CD14-positive monocyte (primary cell): ENCODE data around the gene NELL1. TPM values are rescaled to one million over a fixed set of nuclear protein-coding genes. Genes with fewer than 3 reads are reported as not detected.

Source experiments
- DNase-seq, 3 donors: peaks; one replicate each; pipeline ENCODE4 v3.0.0-alpha.2; 2011 to 2022
- H2AFZ ChIP-seq: 2 replicates; pipeline ENCODE4 v1.6.0; 2012; ENCODE audit warnings: mild to moderate bottlenecking, low read depth, low read length, inconsistent platforms; ENCODE audit not compliant: insufficient read depth, poor library complexity, severe bottlenecking
- H3K27ac ChIP-seq, 2 donors: 1 replicate in 1 of 2; 2 replicates in 1 of 2; pipeline ENCODE4 v1.5.1; 2012 to 2013; ENCODE audit warnings: low read length in 2 of 2, control low read depth in 1 of 2, inconsistent platforms in 1 of 2, low read depth in 1 of 2, mild to moderate bottlenecking in 1 of 2
- H3K27me3 ChIP-seq, 2 donors: one replicate each; pipeline versions ENCODE4 v1.6.0 to v1.6.1; 2011 to 2013; ENCODE audit warnings: low read length in 2 of 2; ENCODE audit not compliant: control insufficient read depth in 2 of 2, insufficient read depth in 2 of 2
- H3K36me3 ChIP-seq, 2 donors: replicated peaks in 1 of 2; 1 replicate in 1 of 2; 2 replicates in 1 of 2; pipeline versions ENCODE4 v1.5.1 to v1.6.1; 2012 to 2013; ENCODE audit warnings: low read length in 2 of 2, control low read depth in 1 of 2, inconsistent platforms in 1 of 2, mild to moderate bottlenecking in 1 of 2; ENCODE audit not compliant: insufficient read depth in 2 of 2, control insufficient read depth in 1 of 2
- H3K4me1 ChIP-seq, 2 donors: 1 replicate in 1 of 2; 2 replicates in 1 of 2; pipeline versions ENCODE4 v1.5.1 to v1.6.1; 2012 to 2013; ENCODE audit warnings: low read length in 2 of 2, control low read depth in 1 of 2, inconsistent platforms in 1 of 2, mild to moderate bottlenecking in 1 of 2, moderate library complexity in 1 of 2; ENCODE audit not compliant: insufficient read depth in 2 of 2, control insufficient read depth in 1 of 2
- H3K4me2 ChIP-seq: replicated peaks from 2 replicates; pipeline ENCODE3; 2012; ENCODE audit warnings: low read length, moderate library complexity, mild to moderate bottlenecking; ENCODE audit not compliant: poor library complexity, severe bottlenecking; ENCODE audit errors: extremely low read depth
- H3K4me3 ChIP-seq, 3 experiments: fragments of 200-600 bp in 1 of 3; sonication (generic) in 1 of 3; replicated peaks in 1 of 3; 1 replicate in 2 of 3; 2 replicates in 1 of 3; pipeline ENCODE4 v1.5.1; 2011 to 2013; ENCODE audit warnings: low read length in 3 of 3, mild to moderate bottlenecking in 3 of 3, control low read depth in 2 of 3, low read depth in 2 of 3, inconsistent platforms in 1 of 3, moderate library complexity in 1 of 3
- H3K79me2 ChIP-seq: 2 replicates; pipeline ENCODE4 v1.6.0; 2012; ENCODE audit warnings: mild to moderate bottlenecking, control low read depth, inconsistent platforms, low read length, moderate library complexity; ENCODE audit not compliant: insufficient read depth
- H3K9ac ChIP-seq: 2 replicates; pipeline ENCODE4 v1.6.0; 2017; ENCODE audit warnings: low read length, mild to moderate bottlenecking; ENCODE audit not compliant: insufficient read depth, poor library complexity, severe bottlenecking
- H3K9me3 ChIP-seq, 2 donors: replicated peaks in 1 of 2; 1 replicate in 1 of 2; 2 replicates in 1 of 2; pipeline versions ENCODE4 v1.5.1 to v1.6.1; 2012 to 2013; ENCODE audit warnings: low read length in 2 of 2, control low read depth in 1 of 2; ENCODE audit not compliant: control insufficient read depth in 1 of 2, insufficient read depth in 1 of 2
- H4K20me1 ChIP-seq: 2 replicates; pipeline ENCODE4 v1.6.0; 2012; ENCODE audit warnings: mild to moderate bottlenecking, low read length, control low read depth, moderate library complexity; ENCODE audit not compliant: insufficient read depth
- H3K27ac Mint-ChIP-seq, 7 donors: one replicate each; pipeline ENCODE4 v1.8.0; 2020; ENCODE audit warnings: mild to moderate bottlenecking in 7 of 7, mixed read lengths in 7 of 7, moderate library complexity in 6 of 7, inconsistent platforms in 2 of 7
- H3K27me3 Mint-ChIP-seq, 3 donors: one replicate each; pipeline ENCODE4 v1.8.0; 2021 to 2022; ENCODE audit warnings: low read depth in 3 of 3, mild to moderate bottlenecking in 3 of 3, mixed read lengths in 3 of 3, moderate library complexity in 3 of 3, inconsistent platforms in 1 of 3
- H3K36me3 Mint-ChIP-seq, 2 donors: one replicate each; pipeline ENCODE4 v1.8.0; 2020; ENCODE audit warnings: mixed read lengths in 2 of 2, inconsistent platforms in 1 of 2, mild to moderate bottlenecking in 1 of 2
- H3K4me1 Mint-ChIP-seq: one replicate; pipeline ENCODE4 v1.8.0; 2020; ENCODE audit warnings: mild to moderate bottlenecking, mixed read lengths
- H3K4me3 Mint-ChIP-seq, 2 donors: one replicate each; pipeline ENCODE4 v1.8.0; 2020; ENCODE audit warnings: mild to moderate bottlenecking in 2 of 2, mixed read lengths in 2 of 2, moderate library complexity in 1 of 2
- H3K9me3 Mint-ChIP-seq, 7 donors: one replicate each; pipeline ENCODE4 v1.8.0; 2020 to 2022; ENCODE audit warnings: mixed read lengths in 7 of 7, mild to moderate bottlenecking in 6 of 7, moderate library complexity in 6 of 7, inconsistent platforms in 2 of 7
- WGBS: methylation state at CpG from one replicate; pipeline ENCODE4 v1.1.5; 2013; ENCODE audit warnings: missing lambda C conversion rate; ENCODE audit not compliant: insufficient coverage; 5-methylcytosine and 5-hydroxymethylcytosine counted together
- intact Hi-C, 2 donors: fragments of 100-400 bp; cut with micrococcal nuclease; formaldehyde crosslinking; loops; one replicate each; pipeline versions ENCODE4 v1.15.0 to v1.15.1; 2023
- polyA plus RNA-seq, 3 donors: library from polyadenylated mRNA; depleted of rRNA in 1 of 3; unstranded in 2 of 3; stranded (reverse) in 1 of 3; fragments of 300-500 nt in 2 of 3; fragments of >200 nt in 1 of 3; fragmentation: Illumina TruSeq in 2 of 3; gene quantifications; 1 replicate in 2 of 3; 2 replicates in 1 of 3; pipeline ENCODE4 v1.2.3, GENCODE V29; 2012 to 2021
- TF ChIP-seq, protein P1 (sequence below): fragments of 200-600 bp; IDR thresholded peaks from one replicate; pipeline ENCODE4 v1.8.0; 2022; ENCODE audit warnings: antibody characterized with exemption, mild to moderate bottlenecking

NELL1 gene
- polyA plus RNA-seq, 3 donors: not detected

DNA sequence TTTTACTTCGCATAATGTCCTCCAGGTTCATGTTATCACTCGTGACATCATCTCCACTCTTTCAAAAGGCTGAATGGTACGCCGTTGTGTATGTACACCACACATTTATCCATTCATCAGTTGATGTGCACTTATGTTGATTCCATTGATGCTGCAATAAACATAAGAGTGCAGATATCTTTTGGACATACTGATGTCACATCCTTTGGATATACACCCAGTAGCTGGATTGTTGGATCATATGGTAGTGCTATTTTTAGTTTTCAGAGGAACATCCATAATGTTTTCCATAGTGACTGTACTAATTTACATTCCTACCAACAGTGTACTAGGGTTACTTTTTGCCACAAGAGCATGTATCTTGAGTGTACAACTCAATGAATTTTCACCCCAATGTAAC lies 25.0 kb upstream of the NELL1 start:
- no peaks in the 10 kb centered on the region for H3K36me3 Mint-ChIP-seq
- H3K9me3 ChIP-seq: no peaks in the 10 kb centered on the region
- no peak for DNase-seq
- H3K4me1 ChIP-seq: no peaks in the 10 kb centered on the region
- no peak overlapping the region for H3K9ac ChIP-seq
- no peak overlapping the region for H3K27ac ChIP-seq
- no peak overlapping the region for H3K4me3 Mint-ChIP-seq
- intact Hi-C loops: loop anchor here in 1 of 2 donors (10.0 kb wide), 1 partner anchor 870 kb away; no protein-coding TSS in a partner anchor
- H2AFZ ChIP-seq: no peak overlapping the region
- 100% methylated on average over 3 of the region's 4 CpGs for WGBS
- no peak overlapping the region for H3K4me2 ChIP-seq
- no peaks in the 10 kb centered on the region for H3K36me3 ChIP-seq
- H3K9me3 Mint-ChIP-seq: peaks cover 0 to 2% (median 0%) of the 10 kb centered on the region in 7 donors
- H3K27me3 Mint-ChIP-seq: peaks cover 0 to 9% (median 7%) of the 10 kb centered on the region in 3 donors
- H3K4me3 ChIP-seq: no peak overlapping the region
- TF ChIP-seq, protein P1, sequence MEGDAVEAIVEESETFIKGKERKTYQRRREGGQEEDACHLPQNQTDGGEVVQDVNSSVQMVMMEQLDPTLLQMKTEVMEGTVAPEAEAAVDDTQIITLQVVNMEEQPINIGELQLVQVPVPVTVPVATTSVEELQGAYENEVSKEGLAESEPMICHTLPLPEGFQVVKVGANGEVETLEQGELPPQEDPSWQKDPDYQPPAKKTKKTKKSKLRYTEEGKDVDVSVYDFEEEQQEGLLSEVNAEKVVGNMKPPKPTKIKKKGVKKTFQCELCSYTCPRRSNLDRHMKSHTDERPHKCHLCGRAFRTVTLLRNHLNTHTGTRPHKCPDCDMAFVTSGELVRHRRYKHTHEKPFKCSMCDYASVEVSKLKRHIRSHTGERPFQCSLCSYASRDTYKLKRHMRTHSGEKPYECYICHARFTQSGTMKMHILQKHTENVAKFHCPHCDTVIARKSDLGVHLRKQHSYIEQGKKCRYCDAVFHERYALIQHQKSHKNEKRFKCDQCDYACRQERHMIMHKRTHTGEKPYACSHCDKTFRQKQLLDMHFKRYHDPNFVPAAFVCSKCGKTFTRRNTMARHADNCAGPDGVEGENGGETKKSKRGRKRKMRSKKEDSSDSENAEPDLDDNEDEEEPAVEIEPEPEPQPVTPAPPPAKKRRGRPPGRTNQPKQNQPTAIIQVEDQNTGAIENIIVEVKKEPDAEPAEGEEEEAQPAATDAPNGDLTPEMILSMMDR: no peak
- H3K27me3 ChIP-seq: no peaks in the 10 kb centered on the region
- H3K4me1 Mint-ChIP-seq: no peaks in the 10 kb centered on the region
- H3K27ac Mint-ChIP-seq: no peak overlapping the region
- H4K20me1 ChIP-seq: no peaks in the 10 kb centered on the region
- H3K79me2 ChIP-seq: no peaks in the 10 kb centered on the region

- Mint-ChIP-seq H3K27ac (no peak overlapping the region), H3K36me3 (no peaks in the 10 kb centered on the region), H3K27me3 (peaks cover 2 to 7% (median 7%) of the 10 kb centered on the region in 3 donors), H3K4me1 (no peaks in the 10 kb centered on the region), H3K9me3 (no peaks in the 10 kb centered on the region), H3K4me3 (no peak overlapping the region)
- intact Hi-C loops: loop anchor here (5.0 to 10.0 kb wide), 3 partner anchors 864 to 1484 kb away; no protein-coding TSS in a partner anchor
- H3K36me3 ChIP-seq: no peaks in the 10 kb centered on the region
- H3K27ac ChIP-seq: no peak overlapping the region
- no peak overlapping the region for H3K4me2 ChIP-seq
- no peaks in the 10 kb centered on the region for H4K20me1 ChIP-seq
- peaks cover 0 to 3% of the 10 kb centered on the region in 2 donors for H3K27me3 ChIP-seq
- H2AFZ ChIP-seq: no peak overlapping the region
- H3K4me3 ChIP-seq: no peak overlapping the region
- no peaks in the 10 kb centered on the region for H3K4me1 ChIP-seq
- no peak overlapping the region for H3K9ac ChIP-seq
- no CpG with 5 or more reads among the region's 4 CpGs for WGBS
- TF ChIP-seq, protein P1: peak; percentile 96
- H3K9me3 ChIP-seq: no peaks in the 10 kb centered on the region
- DNase-seq: peak; percentile 3 to 27 (median 18)
- H3K79me2 ChIP-seq: no peaks in the 10 kb centered on the region
Measured at GRCh38 chr11:20647976-20648565, 21.3 kb upstream of the NELL1 start.
